Measurements from ENCODE around the gene WNT11. TPM values are rescaled to one million over a fixed set of nuclear protein-coding genes. Genes with fewer than 3 reads are reported as not detected.

Gene WNT11
- total and polyA plus RNA-seq, 2 experiments from 2014 or later: not detected

DNA sequence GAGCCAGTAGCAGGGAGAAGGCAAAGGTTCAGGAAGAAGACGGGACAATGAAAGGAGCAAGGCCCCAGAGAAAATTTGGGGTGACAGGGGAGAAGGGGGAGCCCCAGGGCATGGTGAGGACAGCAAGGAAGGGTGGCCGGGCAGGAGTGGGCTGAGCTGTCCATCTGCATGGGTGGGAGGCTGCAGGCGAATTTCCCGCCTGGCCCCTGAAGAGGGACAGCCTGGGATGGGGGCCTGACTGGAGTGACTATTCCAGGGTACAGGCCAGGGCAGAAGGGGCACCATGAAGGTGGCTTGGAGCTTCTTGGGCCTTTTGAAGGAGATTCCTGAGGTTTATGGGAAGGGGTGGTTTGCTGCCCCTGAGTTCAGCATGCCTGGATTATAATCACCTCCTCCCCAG, 56.2 kb downstream of the WNT11 start:
- Histone ChIP-seq H3K9me2 (ENCODE audit: insufficient read depth) (no peaks in the 10 kb centered on the region), H3K36me3 (ENCODE audit: low read depth) (no peaks in the 10 kb centered on the region), H4K20me1 (ENCODE audit: insufficient read depth) (no peaks in the 10 kb centered on the region), H3K27me3 (replicated peaks; ENCODE audit: insufficient read depth) (no peaks in the 10 kb centered on the region), H3K4me2 (ENCODE audit: unreplicated experiment) (no peak overlapping the region), H2AFZ (no peak overlapping the region), H3K4me3 (no peak overlapping the region), H3K9ac (no peak overlapping the region), H3K9me3 (ENCODE audit: low read depth) (no peaks in the 10 kb centered on the region), H3K4me1 (ENCODE audit: insufficient read depth) (peaks cover 10% of the 10 kb centered on the region), H3K27ac (no peak overlapping the region), H3K79me2 (ENCODE audit: insufficient read depth) (no peaks in the 10 kb centered on the region), H3F3A (ENCODE audit: insufficient read depth) (peaks cover 4% of the 10 kb centered on the region; the same call in 1 of the 2 replicates)
- 85 to 91% methylated on average over 4 of the region's 4 CpGs for WGBS, 2 experiments (ENCODE audit: low coverage in 1 of 2, low lambda C conversion rate in 2 of 2, missing lambda C conversion rate in 2 of 2)
- no peak for DNase-seq
- no peak for TF ChIP-seq EZH2phosphoT487 (IDR thresholded peaks at IDR 0.05; ENCODE audit: insufficient read depth, low read depth)
- TF ChIP-seq EZH2 (IDR thresholded peaks at IDR 0.05; ENCODE audit: insufficient read depth, poor library complexity, severe bottlenecking): no peak
- in situ Hi-C loops (cut with MboI): no loop called here

DNA sequence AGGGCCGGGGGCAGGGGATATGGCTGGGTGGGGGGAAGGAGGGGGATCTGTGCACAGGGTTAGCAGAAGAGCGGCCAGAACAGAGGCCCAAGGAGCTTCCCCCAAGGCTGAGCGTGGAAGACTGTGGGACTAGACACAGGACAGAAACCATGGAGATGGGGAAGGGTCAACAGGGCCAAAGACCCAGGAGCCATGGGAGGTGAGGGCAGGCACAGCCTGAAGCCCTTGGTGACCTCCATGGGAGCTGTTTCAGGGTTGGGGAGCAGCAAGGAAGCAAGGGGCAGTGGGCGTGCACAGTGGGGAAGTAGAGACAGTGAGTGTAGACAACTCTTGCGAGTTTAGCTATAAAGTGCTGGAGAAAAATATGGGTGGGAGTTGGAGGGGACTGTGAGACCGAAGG, 56.6 kb downstream of the WNT11 start:
- Histone ChIP-seq H3K27ac (no peak overlapping the region), H2AFZ (no peak overlapping the region), H3K9ac (no peak overlapping the region), H3K9me2 (ENCODE audit: insufficient read depth) (no peaks in the 10 kb centered on the region), H3K79me2 (ENCODE audit: insufficient read depth) (no peaks in the 10 kb centered on the region), H4K20me1 (ENCODE audit: insufficient read depth) (no peaks in the 10 kb centered on the region), H3K4me2 (ENCODE audit: unreplicated experiment) (no peak overlapping the region), H3K27me3 (replicated peaks; ENCODE audit: insufficient read depth) (no peaks in the 10 kb centered on the region), H3K9me3 (ENCODE audit: low read depth) (no peaks in the 10 kb centered on the region), H3K4me1 (ENCODE audit: insufficient read depth) (peaks cover 10% of the 10 kb centered on the region), H3F3A (ENCODE audit: insufficient read depth) (peaks cover 4% of the 10 kb centered on the region; the same call in 1 of the 2 replicates), H3K36me3 (ENCODE audit: low read depth) (no peaks in the 10 kb centered on the region), H3K4me3 (no peak overlapping the region)
- TF ChIP-seq EZH2phosphoT487 (IDR thresholded peaks at IDR 0.05; ENCODE audit: insufficient read depth, low read depth): no peak
- no peak for TF ChIP-seq EZH2 (IDR thresholded peaks at IDR 0.05; ENCODE audit: insufficient read depth, poor library complexity, severe bottlenecking)
- 92 to 94% methylated on average over 6 of the region's 6 CpGs for WGBS, 2 experiments (ENCODE audit: low coverage in 1 of 2, low lambda C conversion rate in 2 of 2, missing lambda C conversion rate in 2 of 2)
- in situ Hi-C loops (cut with MboI): loop anchor here (10.0 kb wide), 1 partner anchor 245 kb away; no protein-coding TSS in a partner anchor
- no peak for DNase-seq

DNA sequence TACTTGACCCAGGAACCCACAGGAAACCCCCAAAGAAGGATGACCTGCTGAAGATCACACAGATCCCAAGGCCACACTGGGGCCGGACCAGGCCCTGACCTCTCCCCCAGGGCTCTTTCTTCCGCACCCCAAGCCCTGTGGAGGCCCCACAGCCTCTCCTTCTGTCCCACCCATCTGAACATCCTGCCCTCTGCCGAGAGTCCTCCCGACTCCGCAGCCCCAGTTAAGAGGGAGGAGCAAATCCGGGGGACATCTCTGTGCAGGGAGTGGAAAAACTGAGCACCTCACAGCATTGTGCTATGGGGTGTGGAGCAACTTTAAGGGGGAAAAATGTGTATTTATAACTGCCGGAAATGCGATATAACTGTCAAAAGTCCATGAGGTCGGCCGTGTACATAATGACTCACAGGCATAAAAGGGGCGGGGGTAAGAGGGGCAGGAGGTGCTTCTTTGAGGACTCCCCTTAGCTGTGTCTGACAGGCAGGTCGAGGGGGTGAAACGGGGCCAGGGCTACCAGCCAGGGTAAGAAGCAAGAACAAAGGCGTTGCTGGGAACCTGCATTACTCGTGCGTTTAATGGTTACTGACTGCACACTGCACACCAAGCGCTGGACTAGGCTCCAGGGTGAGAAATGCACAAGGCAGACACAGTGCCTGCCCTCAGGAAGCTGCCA, 57.2 kb downstream of the WNT11 start:
- no peak for DNase-seq
- WGBS, 2 experiments (ENCODE audit: low coverage in 1 of 2, low lambda C conversion rate in 2 of 2, missing lambda C conversion rate in 2 of 2): 86 to 87% methylated on average over 17 of the region's 17 CpGs
- no peak overlapping the region for H2AFZ ChIP-seq
- H3K27ac ChIP-seq: no peak overlapping the region
- TF ChIP-seq EZH2 (IDR thresholded peaks at IDR 0.05; ENCODE audit: insufficient read depth, poor library complexity, severe bottlenecking): no peak
- H3K9me3 ChIP-seq (ENCODE audit: low read depth): no peaks in the 10 kb centered on the region
- no peaks in the 10 kb centered on the region for H3K79me2 ChIP-seq (ENCODE audit: insufficient read depth)
- peaks cover 10% of the 10 kb centered on the region for H3K4me1 ChIP-seq (ENCODE audit: insufficient read depth)
- no peak overlapping the region for H3K9ac ChIP-seq
- no peaks in the 10 kb centered on the region for H3K9me2 ChIP-seq (ENCODE audit: insufficient read depth)
- no peak overlapping the region for H3K4me2 ChIP-seq (ENCODE audit: unreplicated experiment)
- H3F3A ChIP-seq (ENCODE audit: insufficient read depth): peaks cover 4% of the 10 kb centered on the region; the same call in 1 of the 2 replicates
- no peaks in the 10 kb centered on the region for H3K36me3 ChIP-seq (ENCODE audit: low read depth)
- H3K27me3 ChIP-seq (replicated peaks; ENCODE audit: insufficient read depth): no peaks in the 10 kb centered on the region
- in situ Hi-C loops (cut with MboI): loop anchor here (10.0 kb wide), 1 partner anchor 244 kb away; no protein-coding TSS in a partner anchor
- no peaks in the 10 kb centered on the region for H4K20me1 ChIP-seq (ENCODE audit: insufficient read depth)
- no peak overlapping the region for H3K4me3 ChIP-seq

DNA sequence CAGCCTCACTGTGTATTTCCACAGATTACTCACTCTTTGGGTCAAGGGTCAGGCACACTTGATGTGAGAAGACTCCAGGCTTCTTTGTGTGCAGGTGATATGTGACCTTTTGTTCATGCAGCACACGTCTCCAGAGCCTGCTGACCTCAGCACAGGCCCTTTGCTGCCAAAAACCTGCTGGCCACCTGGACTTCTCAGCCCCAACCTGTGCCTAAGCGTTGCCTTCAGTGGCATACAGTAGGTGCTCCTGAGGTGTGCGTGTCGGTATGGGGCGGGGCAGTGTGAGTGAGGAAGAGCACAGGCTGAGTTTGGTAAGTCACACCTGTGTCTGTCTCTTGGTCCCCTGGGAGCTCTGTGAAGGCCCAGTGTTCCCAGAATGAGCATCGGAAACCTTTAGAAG, 58.1 kb downstream of the WNT11 start:
- H3K9ac ChIP-seq: no peak overlapping the region
- no peak overlapping the region for H2AFZ ChIP-seq
- H3F3A ChIP-seq (ENCODE audit: insufficient read depth): peaks cover 4% of the 10 kb centered on the region; the same call in 1 of the 2 replicates
- WGBS, 2 experiments (ENCODE audit: low coverage in 1 of 2, low lambda C conversion rate in 2 of 2, missing lambda C conversion rate in 2 of 2): 90 to 95% methylated on average over 6 of the region's 6 CpGs
- no peak overlapping the region for H3K4me3 ChIP-seq
- no peaks in the 10 kb centered on the region for H4K20me1 ChIP-seq (ENCODE audit: insufficient read depth)
- H3K4me2 ChIP-seq (ENCODE audit: unreplicated experiment): no peak overlapping the region
- no peak overlapping the region for H3K27ac ChIP-seq
- no peaks in the 10 kb centered on the region for H3K9me3 ChIP-seq (ENCODE audit: low read depth)
- no peaks in the 10 kb centered on the region for H3K9me2 ChIP-seq (ENCODE audit: insufficient read depth)
- H3K36me3 ChIP-seq (ENCODE audit: low read depth): no peaks in the 10 kb centered on the region
- H3K79me2 ChIP-seq (ENCODE audit: insufficient read depth): no peaks in the 10 kb centered on the region
- no peaks in the 10 kb centered on the region for H3K27me3 ChIP-seq (replicated peaks; ENCODE audit: insufficient read depth)
- TF ChIP-seq EZH2phosphoT487 (IDR thresholded peaks at IDR 0.05; ENCODE audit: insufficient read depth, low read depth): no peak
- no peak for TF ChIP-seq EZH2 (IDR thresholded peaks at IDR 0.05; ENCODE audit: insufficient read depth, poor library complexity, severe bottlenecking)
- DNase-seq: no peak
- H3K4me1 ChIP-seq (ENCODE audit: insufficient read depth): peaks cover 3% of the 10 kb centered on the region
- in situ Hi-C loops (cut with MboI): loop anchor here (10.0 kb wide), 1 partner anchor 243 kb away; no protein-coding TSS in a partner anchor

All from GM23248 (cell line).